Retinal pigment epithelial cell (primary cell): ENCODE measurements around the gene CCL8.

Experiments
- DNase-seq: peaks from one replicate; pipeline ENCODE4 v3.0.0-alpha.2; 2010; ENCODE audit warnings: low read depth
- H3K4me3 ChIP-seq: 2 replicates; pipeline ENCODE4 v1.5.1; 2011; ENCODE audit warnings: mild to moderate bottlenecking, low read length, control low read depth, moderate library complexity
- TF ChIP-seq, protein P1 (sequence below): conservative IDR thresholded peaks from 2 replicates; pipeline ENCODE4 v1.5.1; 2011; ENCODE audit warnings: low read depth, low read length, control low read depth, inconsistent platforms

CCL8 gene

DNA sequence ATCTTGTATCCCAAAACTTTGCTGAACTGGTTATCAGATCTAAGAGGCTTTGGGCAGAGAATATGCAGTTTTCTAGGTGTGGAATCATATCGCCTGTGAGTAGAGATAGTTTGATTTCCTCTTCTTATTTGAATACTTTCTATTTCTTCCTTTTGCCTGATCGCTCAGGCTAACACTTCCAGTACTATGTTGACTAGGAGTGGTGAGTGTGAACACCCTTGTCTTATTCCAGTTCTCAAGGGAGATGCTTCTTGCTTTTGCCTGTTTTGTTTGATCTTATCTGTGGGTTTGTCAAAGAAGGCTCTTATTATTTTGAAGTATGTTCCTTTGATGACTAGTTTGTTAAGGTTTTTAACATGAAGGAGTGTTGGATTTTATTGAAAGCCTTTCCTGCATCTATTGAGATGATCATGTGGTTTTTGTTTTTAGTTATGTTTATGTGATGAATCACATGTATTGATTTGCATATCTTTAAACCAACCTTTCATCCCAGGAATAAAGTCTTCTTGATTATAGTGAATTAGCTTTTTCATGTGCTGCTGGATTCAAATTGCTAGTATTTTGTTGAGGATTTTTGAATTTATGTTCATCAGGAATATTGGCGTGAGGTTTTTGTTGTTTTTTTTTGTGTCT, 20.0 kb downstream of the CCL8 start:
- no peak for DNase-seq
- TF ChIP-seq, protein P1, sequence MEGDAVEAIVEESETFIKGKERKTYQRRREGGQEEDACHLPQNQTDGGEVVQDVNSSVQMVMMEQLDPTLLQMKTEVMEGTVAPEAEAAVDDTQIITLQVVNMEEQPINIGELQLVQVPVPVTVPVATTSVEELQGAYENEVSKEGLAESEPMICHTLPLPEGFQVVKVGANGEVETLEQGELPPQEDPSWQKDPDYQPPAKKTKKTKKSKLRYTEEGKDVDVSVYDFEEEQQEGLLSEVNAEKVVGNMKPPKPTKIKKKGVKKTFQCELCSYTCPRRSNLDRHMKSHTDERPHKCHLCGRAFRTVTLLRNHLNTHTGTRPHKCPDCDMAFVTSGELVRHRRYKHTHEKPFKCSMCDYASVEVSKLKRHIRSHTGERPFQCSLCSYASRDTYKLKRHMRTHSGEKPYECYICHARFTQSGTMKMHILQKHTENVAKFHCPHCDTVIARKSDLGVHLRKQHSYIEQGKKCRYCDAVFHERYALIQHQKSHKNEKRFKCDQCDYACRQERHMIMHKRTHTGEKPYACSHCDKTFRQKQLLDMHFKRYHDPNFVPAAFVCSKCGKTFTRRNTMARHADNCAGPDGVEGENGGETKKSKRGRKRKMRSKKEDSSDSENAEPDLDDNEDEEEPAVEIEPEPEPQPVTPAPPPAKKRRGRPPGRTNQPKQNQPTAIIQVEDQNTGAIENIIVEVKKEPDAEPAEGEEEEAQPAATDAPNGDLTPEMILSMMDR = no peak
- H3K4me3 ChIP-seq = no peak overlapping the region

DNA sequence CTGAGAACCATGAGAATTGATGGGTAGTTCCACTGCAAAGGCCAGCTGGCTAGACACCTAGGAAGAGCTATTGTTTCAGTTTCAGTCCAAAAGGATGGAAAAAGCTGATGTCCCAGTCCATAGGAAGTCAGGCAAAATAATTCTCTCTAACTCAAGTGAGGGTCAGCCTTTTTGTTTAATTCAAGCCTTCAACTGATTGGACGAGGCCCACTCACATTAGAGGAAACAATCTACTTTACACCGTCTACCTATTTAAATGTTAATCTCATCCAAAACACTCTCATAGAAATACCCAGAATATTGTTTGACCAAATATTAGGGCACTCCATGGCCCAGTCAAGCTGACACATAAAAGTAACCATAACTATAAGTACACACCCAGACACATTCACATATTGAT, 22.7 kb downstream of the CCL8 start:
- no peak for DNase-seq
- no peak overlapping the region for H3K4me3 ChIP-seq
- TF ChIP-seq, protein P1 = no peak

DNA sequence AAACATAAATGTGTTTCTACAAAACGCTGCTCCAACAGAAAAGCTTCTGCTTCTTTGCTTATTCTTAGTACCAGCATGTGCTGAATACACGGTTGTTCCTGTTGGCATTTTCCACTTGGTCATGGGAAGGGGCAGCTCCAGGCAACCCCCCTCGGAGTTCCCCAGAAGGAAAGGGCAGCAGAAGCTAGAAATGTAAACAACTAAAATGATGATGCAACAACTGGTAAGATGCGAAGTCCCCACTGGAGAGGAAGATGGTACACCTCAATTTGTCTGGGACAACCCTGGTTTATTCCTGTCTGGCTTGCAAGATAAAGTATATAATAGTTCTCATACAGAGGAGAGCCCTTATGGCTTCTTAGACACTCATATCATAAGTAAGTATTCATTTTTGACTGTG, 27.8 kb downstream of the CCL8 start:
- H3K4me3 ChIP-seq = no peak overlapping the region
- TF ChIP-seq, protein P1 = no peak
- DNase-seq = no peak

DNA sequence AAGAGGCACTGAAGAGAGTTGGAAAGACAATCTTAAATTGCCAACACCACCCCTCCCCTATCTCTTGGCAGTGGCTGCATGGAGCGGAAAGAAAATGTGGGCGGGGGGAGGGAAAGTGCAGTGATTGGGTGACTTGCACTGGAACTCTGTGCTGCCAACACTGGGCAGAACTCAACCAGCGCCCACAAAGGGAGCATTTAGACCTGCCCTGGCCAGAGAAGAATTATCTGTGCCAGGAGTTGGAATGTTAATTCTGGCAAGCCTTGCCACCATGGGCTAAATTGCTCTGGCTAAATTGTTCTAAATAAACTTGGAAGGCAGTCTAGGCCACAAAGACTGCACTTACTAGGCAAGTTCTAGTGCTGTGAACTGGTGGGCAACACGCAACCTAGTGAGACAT, 30.5 kb downstream of the CCL8 start:
- DNase-seq = no peak
- no peak overlapping the region for H3K4me3 ChIP-seq
- TF ChIP-seq, protein P1 = no peak

DNA sequence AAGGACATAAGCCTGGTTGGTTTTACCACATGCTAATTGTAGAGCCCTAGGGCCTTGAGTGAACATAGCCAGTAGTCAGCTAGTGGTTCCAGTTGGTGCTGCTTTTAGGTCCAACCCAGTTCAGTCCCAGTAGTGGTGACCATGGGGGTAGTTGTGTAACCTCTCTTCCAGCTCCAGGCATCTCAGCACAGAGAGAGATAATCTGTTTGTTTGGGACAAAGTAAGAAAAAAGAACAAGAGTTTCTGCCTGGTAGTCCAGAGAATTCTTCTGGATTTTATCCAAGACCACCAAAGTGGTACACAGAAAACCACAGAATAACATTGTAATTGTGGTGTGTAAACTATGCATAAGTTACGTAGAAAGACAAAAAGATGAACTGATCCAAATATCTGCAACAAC, 31.9 kb downstream of the CCL8 start:
- no peak for DNase-seq
- no peak overlapping the region for H3K4me3 ChIP-seq
- TF ChIP-seq, protein P1 = no peak

DNA sequence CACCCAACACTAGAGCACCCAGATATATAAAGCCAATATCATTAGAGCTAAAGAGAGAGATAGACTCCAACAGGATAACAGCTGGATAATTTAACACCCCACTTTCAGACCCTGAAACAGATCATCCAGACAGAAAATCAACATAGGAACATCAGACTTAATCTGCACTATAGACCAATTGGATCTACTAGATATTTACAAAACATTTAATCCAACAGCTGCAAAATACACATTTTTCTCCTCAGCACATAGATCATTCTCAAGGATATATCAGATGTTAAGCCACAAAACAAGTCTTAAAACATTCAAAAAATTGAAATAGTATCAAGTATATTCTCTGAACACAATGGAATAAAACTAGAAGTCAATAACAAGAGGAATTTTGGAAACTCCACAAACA, 33.0 kb downstream of the CCL8 start:
- no peak for DNase-seq
- H3K4me3 ChIP-seq = no peak overlapping the region
- TF ChIP-seq, protein P1 = no peak

DNA sequence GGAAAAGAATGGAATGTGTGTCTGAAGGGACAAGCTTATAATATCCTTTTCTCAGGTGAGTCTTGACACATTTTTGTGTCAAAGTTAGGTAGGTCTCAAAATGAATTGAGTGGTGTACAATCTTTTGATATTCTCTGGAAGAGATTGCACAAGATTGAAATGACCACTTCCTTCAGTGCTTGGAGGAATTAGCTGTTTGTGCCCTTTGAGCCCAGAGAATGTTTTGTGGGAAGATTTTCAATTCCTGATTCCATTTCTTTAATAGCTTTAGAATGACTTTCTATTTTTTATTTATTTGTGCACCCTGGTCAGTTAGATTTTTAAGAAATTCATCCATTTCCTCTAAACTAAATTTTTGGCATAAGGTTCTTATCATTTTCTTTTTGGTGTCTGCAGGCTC, 35.4 kb downstream of the CCL8 start:
- DNase-seq = no peak

More for the DNA sequence above, 35.4 kb downstream of the CCL8 start:
- H3K4me3 ChIP-seq = no peak overlapping the region
- TF ChIP-seq, protein P1 = no peak
